ENCODE data around the gene PARP14.

The PARP14 gene

GRCh38 chr3:122714273-122714672, 33.6 kb downstream of the PARP14 start:
- Histone ChIP-seq H3K27ac (ENCODE audit: low read length) (no peak overlapping the region), H3K9ac (ENCODE audit: low read length) (no peak overlapping the region), H3K4me2 (ENCODE audit: low read length) (no peak overlapping the region), H3K4me3 (ENCODE audit: low read length) (no peak overlapping the region), H3K36me3 (replicated peaks; ENCODE audit: low read depth, low read length) (peaks cover 68% of the 10 kb centered on the region), H3K27me3 (ENCODE audit: low read depth, low read length) (no peaks in the 10 kb centered on the region), H4K20me1 (ENCODE audit: insufficient read depth, low read length) (no peaks in the 10 kb centered on the region; the same call in 1 of the 2 replicates), H3K4me1 (ENCODE audit: low read length) (no peaks in the 10 kb centered on the region), H2AFZ (ENCODE audit: low read depth, low read length) (no peak overlapping the region), H3K79me2 (ENCODE audit: low read length) (peaks cover 18% of the 10 kb centered on the region), H3K9me3 (ENCODE audit: insufficient read depth, low read length) (no peaks in the 10 kb centered on the region)
- no peak for TF ChIP-seq EZH2phosphoT487 (IDR thresholded peaks at IDR 0.05; ENCODE audit: low read depth)

GRCh38 chr3:122716667-122717066, 36.0 kb downstream of the PARP14 start:
- H3K4me2 ChIP-seq (ENCODE audit: low read length): no peak overlapping the region
- H3K4me1 ChIP-seq (ENCODE audit: low read length): no peaks in the 10 kb centered on the region
- H3K9me3 ChIP-seq (ENCODE audit: insufficient read depth, low read length): no peaks in the 10 kb centered on the region
- H4K20me1 ChIP-seq (ENCODE audit: insufficient read depth, low read length): no peaks in the 10 kb centered on the region
- no peak overlapping the region for H3K4me3 ChIP-seq (ENCODE audit: low read length)
- peaks cover 87% of the 10 kb centered on the region for H3K36me3 ChIP-seq (replicated peaks; ENCODE audit: low read depth, low read length)
- no peaks in the 10 kb centered on the region for H3K27me3 ChIP-seq (ENCODE audit: low read depth, low read length)
- H3K9ac ChIP-seq (ENCODE audit: low read length): no peak overlapping the region
- H3K27ac ChIP-seq (ENCODE audit: low read length): no peak overlapping the region
- H2AFZ ChIP-seq (ENCODE audit: low read depth, low read length): no peak overlapping the region
- TF ChIP-seq EZH2phosphoT487 (IDR thresholded peaks at IDR 0.05; ENCODE audit: low read depth): no peak
- no peak for TF ChIP-seq CTCF (IDR thresholded peaks at IDR 0.05; ENCODE audit: low read depth, low read length)
- no peaks in the 10 kb centered on the region for H3K79me2 ChIP-seq (ENCODE audit: low read length)

- Histone ChIP-seq H3K9ac (ENCODE audit: low read length) (no peak overlapping the region), H3K27me3 (ENCODE audit: low read depth, low read length) (no peaks in the 10 kb centered on the region), H4K20me1 (ENCODE audit: insufficient read depth, low read length) (no peaks in the 10 kb centered on the region), H3K27ac (ENCODE audit: low read length) (no peak overlapping the region), H2AFZ (ENCODE audit: low read depth, low read length) (no peak overlapping the region), H3K4me3 (ENCODE audit: low read length) (no peak overlapping the region), H3K9me3 (ENCODE audit: insufficient read depth, low read length) (no peaks in the 10 kb centered on the region), H3K4me2 (ENCODE audit: low read length) (no peak overlapping the region), H3K79me2 (ENCODE audit: low read length) (no peaks in the 10 kb centered on the region), H3K4me1 (ENCODE audit: low read length) (no peaks in the 10 kb centered on the region), H3K36me3 (replicated peaks; ENCODE audit: low read depth, low read length) (peaks cover 96% of the 10 kb centered on the region)
- no peak for TF ChIP-seq CTCF (IDR thresholded peaks at IDR 0.05; ENCODE audit: low read depth, low read length)
- TF ChIP-seq EZH2phosphoT487 (IDR thresholded peaks at IDR 0.05; ENCODE audit: low read depth): no peak
These were observed 38.8 kb downstream of the PARP14 start for GRCh38 chr3:122719273-122719921.

DNA sequence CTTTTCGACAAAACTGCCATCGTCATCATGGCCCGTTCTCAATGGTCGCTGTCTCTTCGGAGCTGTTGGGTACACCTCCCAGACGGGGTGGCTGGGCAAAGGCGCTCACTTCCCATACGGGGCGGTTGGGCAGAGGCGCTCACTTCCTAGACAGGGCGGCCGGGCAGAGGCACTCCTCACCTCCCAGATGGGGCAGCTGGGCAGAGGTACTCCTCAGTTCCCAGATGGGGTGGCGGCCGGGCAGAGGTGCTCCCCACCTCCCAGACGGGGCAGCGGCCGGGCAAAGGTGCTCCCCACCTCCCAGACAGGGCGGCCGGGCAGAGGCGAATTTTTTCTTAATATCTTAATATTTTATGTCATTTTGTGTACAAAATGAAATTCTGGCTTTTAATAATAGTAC, 44.5 kb downstream of the PARP14 start:
- Histone ChIP-seq H3K9ac (ENCODE audit: low read length) (no peak overlapping the region), H3K9me3 (ENCODE audit: insufficient read depth, low read length) (no peaks in the 10 kb centered on the region), H3K4me2 (ENCODE audit: low read length) (no peak overlapping the region), H4K20me1 (ENCODE audit: insufficient read depth, low read length) (no peaks in the 10 kb centered on the region), H3K27me3 (ENCODE audit: low read depth, low read length) (no peaks in the 10 kb centered on the region), H3K4me3 (ENCODE audit: low read length) (no peak overlapping the region), H3K4me1 (ENCODE audit: low read length) (no peaks in the 10 kb centered on the region), H3K27ac (ENCODE audit: low read length) (no peak overlapping the region), H3K79me2 (ENCODE audit: low read length) (no peaks in the 10 kb centered on the region), H3K36me3 (replicated peaks; ENCODE audit: low read depth, low read length) (peaks cover 81% of the 10 kb centered on the region), H2AFZ (ENCODE audit: low read depth, low read length) (no peak overlapping the region)
- TF ChIP-seq EZH2phosphoT487 (IDR thresholded peaks at IDR 0.05; ENCODE audit: low read depth) (no peak), CTCF (IDR thresholded peaks at IDR 0.05; ENCODE audit: low read depth, low read length) (no peak)

All from OCI-LY3 (cell line).